Measurements from ENCODE around the gene ST6GALNAC1. TPM values are rescaled to one million over a fixed set of nuclear protein-coding genes. Genes with fewer than 3 reads are reported as not detected.

ST6GALNAC1 gene, protein sequence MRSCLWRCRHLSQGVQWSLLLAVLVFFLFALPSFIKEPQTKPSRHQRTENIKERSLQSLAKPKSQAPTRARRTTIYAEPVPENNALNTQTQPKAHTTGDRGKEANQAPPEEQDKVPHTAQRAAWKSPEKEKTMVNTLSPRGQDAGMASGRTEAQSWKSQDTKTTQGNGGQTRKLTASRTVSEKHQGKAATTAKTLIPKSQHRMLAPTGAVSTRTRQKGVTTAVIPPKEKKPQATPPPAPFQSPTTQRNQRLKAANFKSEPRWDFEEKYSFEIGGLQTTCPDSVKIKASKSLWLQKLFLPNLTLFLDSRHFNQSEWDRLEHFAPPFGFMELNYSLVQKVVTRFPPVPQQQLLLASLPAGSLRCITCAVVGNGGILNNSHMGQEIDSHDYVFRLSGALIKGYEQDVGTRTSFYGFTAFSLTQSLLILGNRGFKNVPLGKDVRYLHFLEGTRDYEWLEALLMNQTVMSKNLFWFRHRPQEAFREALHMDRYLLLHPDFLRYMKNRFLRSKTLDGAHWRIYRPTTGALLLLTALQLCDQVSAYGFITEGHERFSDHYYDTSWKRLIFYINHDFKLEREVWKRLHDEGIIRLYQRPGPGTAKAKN
- not detected in 2 replicates for total RNA-seq

DNA sequence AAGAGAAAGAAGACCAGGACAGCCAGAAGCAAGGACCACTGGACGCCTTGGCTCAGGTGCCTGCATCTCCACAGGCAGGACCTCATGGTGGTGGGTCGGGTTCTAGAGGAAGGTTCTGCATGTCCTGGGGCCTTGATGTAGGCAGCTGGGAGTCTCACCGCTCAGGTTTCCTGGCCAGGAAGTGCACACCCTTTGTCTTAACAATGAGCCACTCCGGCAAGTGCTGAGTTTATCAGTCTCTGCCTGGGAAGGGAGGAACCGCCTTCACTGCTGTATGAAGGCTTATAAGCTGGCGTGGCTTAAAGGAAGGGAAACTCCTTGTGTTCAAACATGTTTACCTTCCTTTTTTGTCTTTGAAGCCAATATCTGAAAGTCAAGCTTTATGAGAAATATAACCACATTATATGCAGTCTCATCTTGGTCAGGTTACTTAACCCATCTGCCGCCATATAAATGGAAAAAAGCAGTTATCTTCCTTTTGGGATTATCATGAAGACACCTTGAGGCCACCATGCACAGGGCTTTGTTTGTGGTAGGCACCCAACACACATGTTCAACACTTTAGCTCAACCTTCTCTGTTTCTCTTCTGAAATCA, at the start of gene ST6GALNAC1:
Gene ST6GALNAC1, minus strand, starts transcription at position 205 of the 596 bp plus-strand sequence. Its CDS starts 119 bp downstream, at position 86.

DNA sequence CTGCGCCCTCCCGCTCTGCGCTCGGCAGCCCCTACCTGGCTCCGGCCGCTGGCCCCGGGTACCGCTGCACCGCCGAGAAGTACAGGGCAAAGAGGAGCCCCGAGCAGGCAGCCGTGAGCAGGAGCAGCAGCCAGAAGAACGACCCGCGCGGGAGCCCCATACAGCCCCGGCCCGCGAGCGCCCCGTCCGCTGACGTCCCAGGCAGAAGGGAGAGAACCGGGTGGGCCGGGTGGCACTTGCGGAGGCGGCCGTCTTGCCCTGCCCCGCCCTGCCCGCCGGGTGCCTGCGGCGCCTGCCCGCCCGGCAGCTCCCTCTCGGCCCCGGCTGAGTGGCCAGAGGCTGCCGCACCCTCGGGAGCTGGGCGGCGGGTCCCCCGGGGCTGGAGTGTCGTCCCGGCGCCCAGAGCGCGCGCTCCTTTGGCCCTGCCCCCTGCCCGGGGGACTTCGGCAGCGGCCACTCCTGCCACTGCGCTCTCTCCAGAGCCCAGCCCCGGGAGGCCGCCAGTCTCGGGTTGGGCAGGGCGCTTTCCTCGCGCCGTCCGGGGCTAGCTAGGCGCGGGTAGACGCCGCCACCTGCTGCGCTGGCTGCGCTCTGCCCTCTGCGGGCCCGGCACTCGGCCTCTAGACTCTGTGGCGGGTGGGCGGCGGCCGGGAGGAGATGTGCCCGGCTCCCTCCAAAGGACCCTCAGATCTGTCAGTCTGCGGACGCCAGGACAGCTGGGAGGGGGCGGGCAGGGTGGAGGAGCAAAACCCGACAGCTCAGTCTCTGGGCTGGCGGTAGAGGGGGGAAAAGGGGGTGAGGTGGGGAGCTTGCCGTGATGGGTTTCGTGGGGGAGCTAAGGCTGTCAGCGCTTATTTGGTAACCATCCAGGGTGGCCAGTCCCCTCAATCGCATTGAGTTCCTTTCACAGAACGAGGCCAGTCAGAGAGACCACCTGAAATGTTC, 57.6 kb downstream of the ST6GALNAC1 start, which contains the start of gene ST6GALNAC2:
Gene ST6GALNAC2, minus strand, starts transcription at position 212 of the 945 bp plus-strand sequence. Its CDS starts 52 bp downstream, at position 160.

Small RNAs within 50 kb of the gene (small RNA-seq; reads per million reads assigned to genes)
- not detected for gene AC015802.2
- gene RNU6-227P = not detected

Other genes starting within 250 kb of the ST6GALNAC1 start
- gene UBE2O, start 190.6 kb downstream of the ST6GALNAC1 start, total RNA-seq = 25.3 and 27.1 TPM in 2 replicates
- not detected in 2 replicates for gene AANAT, start 176.2 kb downstream of the ST6GALNAC1 start, total RNA-seq
- 8.4 and 10.3 TPM in 2 replicates for gene RHBDF2, start 142.3 kb downstream of the ST6GALNAC1 start, total RNA-seq
- gene CYGB, start 106.0 kb downstream of the ST6GALNAC1 start, total RNA-seq = 10.0 and 15.6 TPM in 2 replicates
- 1.1 and 1.3 TPM in 2 replicates for gene PRCD, start 103.7 kb downstream of the ST6GALNAC1 start, total RNA-seq
- gene ST6GALNAC2, start 57.9 kb downstream of the ST6GALNAC1 start, total RNA-seq = 0.65 and 3.3 TPM in 2 replicates
- gene MXRA7, start 67.2 kb upstream of the ST6GALNAC1 start, total RNA-seq = 196 and 241 TPM in 2 replicates
- 27.9 and 30.5 TPM in 2 replicates for gene JMJD6, start 82.8 kb upstream of the ST6GALNAC1 start, total RNA-seq
- 21.6 and 24.9 TPM in 2 replicates for gene METTL23, start 83.1 kb upstream of the ST6GALNAC1 start, total RNA-seq
- 152 and 165 TPM in 2 replicates for gene SRSF2, start 93.6 kb upstream of the ST6GALNAC1 start, total RNA-seq
- 30.7 and 34.1 TPM in 2 replicates for gene MFSD11, start 94.4 kb upstream of the ST6GALNAC1 start, total RNA-seq
- 2.6 and 4.7 TPM in 2 replicates for gene MGAT5B, start 224.6 kb upstream of the ST6GALNAC1 start, total RNA-seq

Measured in hair follicle dermal papilla cell (primary cell).